Measurements from ENCODE around the gene JAZF1. TPM values are rescaled to one million over a fixed set of nuclear protein-coding genes. Genes with fewer than 3 reads are reported as not detected.

The JAZF1 gene
- total and polyA plus RNA-seq, 2 of the 8 experiments (the other 6 are each of a cell fraction or from before 2014, with no cell fraction given) = 2.6 to 21.8 TPM

DNA sequence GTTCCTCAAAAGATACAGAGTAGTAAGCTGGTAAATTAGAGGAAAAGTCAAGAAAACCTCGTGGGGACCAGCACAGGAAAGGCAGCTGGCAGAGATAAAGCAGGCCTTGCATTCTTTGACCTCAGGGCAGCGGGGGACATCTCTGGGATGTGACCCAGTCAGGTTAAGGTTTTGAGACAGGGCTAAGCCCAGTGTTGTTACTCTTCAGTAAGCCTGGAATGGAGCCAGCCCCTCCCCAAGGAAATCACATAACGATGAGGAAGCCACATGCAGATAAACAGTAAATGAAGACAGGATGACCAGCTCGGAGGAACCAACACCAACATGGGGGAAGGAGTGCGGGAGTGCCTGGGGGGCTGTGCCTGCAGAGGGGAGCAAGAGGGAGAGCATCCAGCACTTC is 99.6 kb downstream of the JAZF1 start:
- Histone ChIP-seq H3K4me2 (ENCODE audit: insufficient read depth in 1 of 2, low read depth in 2 of 2, low read length in 2 of 2) (no peak overlapping the region), H3K36me3 (ENCODE audit: control insufficient read depth in 2 of 4, insufficient read depth in 4 of 4, low read length in 3 of 4) (no peaks in the 10 kb centered on the region), H2AFZ (ENCODE audit: low read length) (no peak overlapping the region), H3K79me2 (ENCODE audit: control insufficient read depth in 1 of 2, insufficient read depth in 2 of 2, low read length in 2 of 2) (no peaks in the 10 kb centered on the region), H3K14ac (ENCODE audit: insufficient read length) (no peak overlapping the region), H2BK120ac (replicated peaks; ENCODE audit: low read depth, low read length) (no peak overlapping the region), H4K5ac (ENCODE audit: insufficient read length, low read depth, low read length) (no peak overlapping the region), H2BK5ac (ENCODE audit: low read depth, low read length) (no peak overlapping the region), H3K4me3 (ENCODE audit: extremely low read depth in 1 of 4, insufficient read depth in 2 of 4, low read depth in 3 of 4, low read length in 4 of 4) (no peak overlapping the region), H3K79me1 (ENCODE audit: low read depth, low read length) (peaks cover 3% of the 10 kb centered on the region; the same call in 1 of the 2 replicates), H3K4ac (replicated peaks; ENCODE audit: insufficient read length, low read depth, low read length) (no peak overlapping the region), H3K23ac (ENCODE audit: insufficient read length) (no peak overlapping the region), H3K27me3 (replicated peaks in 1 of 4; ENCODE audit: control insufficient read depth in 3 of 4, extremely low read depth in 1 of 4, insufficient read depth in 3 of 4, low read length in 3 of 4) (no peaks in the 10 kb centered on the region), H3K27ac (ENCODE audit: low read depth, low read length) (no peak overlapping the region), H2BK15ac (ENCODE audit: low read length) (no peak overlapping the region), H3K56ac (replicated peaks; ENCODE audit: insufficient read length, low read depth, low read length) (no peak overlapping the region), H2AK5ac (ENCODE audit: low read depth, low read length) (no peak overlapping the region), H3K9ac (replicated peaks in 1 of 4; ENCODE audit: extremely low read depth in 1 of 4, low read depth in 3 of 4, low read length in 3 of 4) (no peak overlapping the region), H4K91ac (replicated peaks; ENCODE audit: insufficient read length, low read length) (no peak overlapping the region), H4K8ac (ENCODE audit: extremely low read depth, insufficient read depth, low read length) (no peak overlapping the region), H2BK20ac (ENCODE audit: low read length) (no peak overlapping the region), H2BK12ac (ENCODE audit: low read depth, low read length) (no peak overlapping the region), H3K18ac (ENCODE audit: extremely low read depth, low read length) (no peak overlapping the region), H3K4me1 (replicated peaks in 1 of 4; ENCODE audit: control insufficient read depth in 3 of 4, insufficient read depth in 4 of 4, low read length in 3 of 4) (peaks cover 0 to 4% (median 0%) of the 10 kb centered on the region in 4 experiments; a peak in 1 of 7 replicates), H3K9me3 (ENCODE audit: insufficient read depth in 2 of 2, low read depth in 1 of 2, low read length in 1 of 2) (no peaks in the 10 kb centered on the region), H3K23me2 (ENCODE audit: low read depth, low read length) (no peaks in the 10 kb centered on the region), H4K20me1 (replicated peaks in 1 of 2; ENCODE audit: control insufficient read depth in 1 of 2, insufficient read depth in 2 of 2, low read length in 2 of 2) (no peaks in the 10 kb centered on the region)
- CTCF ChIA-PET (ENCODE audit: partially characterized antibody) = interaction anchor here (0.6 to 7.9 kb wide), 9 partner anchors 9 to 883 kb away, joined by 3 to 133 read pairs (median 6); no protein-coding TSS in a partner anchor
- FAIRE-seq (no peak), DNase-seq (ENCODE audit: low read depth in 1 of 2, low spot score in 2 of 2) (no peak)
- POLR2A ChIA-PET (ENCODE audit: partially characterized antibody) = interaction anchor here (1.1 kb wide), 1 partner anchor 11 kb away, joined by 4 read pairs; no protein-coding TSS in a partner anchor
- 83% methylated on average over 5 of the region's 5 CpGs; no CpG with 5 or more reads in 1 of the 2 experiments for WGBS, 2 experiments (ENCODE audit: extremely low coverage in 1 of 2, insufficient coverage in 1 of 2, insufficient read length in 1 of 2, insufficient replicate concordance in 2 of 2, low coverage in 1 of 2, low lambda C conversion rate in 2 of 2, missing lambda C conversion rate in 1 of 2)
- TF ChIP-seq TAF7 (optimal IDR thresholded peaks at IDR 0.05; ENCODE audit: borderline replicate concordance, low read depth, low read length) (no peak), GTF2F1 (IDR thresholded peaks at IDR 0.05; ENCODE audit: borderline replicate concordance, low read depth, low read length) (no peak), JUND (IDR thresholded peaks at IDR 0.05; ENCODE audit: low read length) (no peak), EP300 (IDR thresholded peaks at IDR 0.05; ENCODE audit: borderline replicate concordance in 1 of 2, low read depth in 2 of 2, low read length in 2 of 2) (no peak), SP1 (IDR thresholded peaks at IDR 0.05; ENCODE audit: low read depth, low read length) (no peak), CTCF (IDR thresholded peaks at IDR 0.05; ENCODE audit: control extremely low read depth in 1 of 3, insufficient read depth in 1 of 3, low read depth in 1 of 3, low read length in 3 of 3) (no peak), KDM5A (IDR thresholded peaks at IDR 0.05; ENCODE audit: low read length) (no peak), POLR2AphosphoS5 (IDR thresholded peaks at IDR 0.05; ENCODE audit: low read depth, low read length) (no peak), BCL11A (IDR thresholded peaks at IDR 0.05; ENCODE audit: low read depth in 2 of 2, low read length in 2 of 2) (no peak), KDM1A (IDR thresholded peaks at IDR 0.05; ENCODE audit: borderline replicate concordance, low read length) (no peak), NANOG (IDR thresholded peaks at IDR 0.05; ENCODE audit: insufficient read depth, low read depth, low read length, poor library complexity, severe bottlenecking) (no peak)

All from H1 (cell line).